ENCODE data around the gene ALLC. TPM values are rescaled to one million over a fixed set of nuclear protein-coding genes. Genes with fewer than 3 reads are reported as not detected.

Gene ALLC
- total and polyA plus RNA-seq, 4 donors = 0.09 to 1.4 (median 0.74) TPM

DNA sequence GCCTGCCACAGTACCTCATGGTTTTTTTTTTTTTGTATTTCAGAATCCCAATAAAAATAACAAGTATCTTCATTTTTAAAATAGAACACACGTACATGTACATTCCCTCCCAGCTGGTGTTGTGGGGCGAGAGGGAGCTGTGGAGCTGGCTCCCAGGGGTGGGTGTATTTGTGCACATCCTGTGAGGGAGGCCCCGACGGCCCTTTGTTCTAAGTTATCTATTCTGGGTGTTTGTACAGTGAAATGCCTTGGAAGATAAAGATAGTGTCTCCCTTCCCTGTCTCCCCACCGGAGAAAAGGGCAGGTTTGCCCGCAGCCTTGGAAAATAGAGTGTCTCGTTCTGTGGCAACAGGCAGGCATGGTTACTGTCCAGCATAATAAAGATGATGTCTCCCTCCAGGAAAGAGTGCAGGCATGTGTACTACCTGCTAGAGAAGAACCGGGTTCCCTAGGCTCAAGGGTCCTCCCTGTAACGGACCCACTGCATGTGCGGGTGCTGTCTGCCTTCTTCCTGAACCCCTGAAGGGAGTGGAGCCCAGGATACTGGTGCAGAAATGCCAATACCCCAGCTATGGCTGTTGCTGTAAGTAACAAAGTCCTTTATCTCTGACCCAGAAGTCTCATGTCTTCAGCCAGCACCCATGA lies 12.1 kb upstream of the ALLC start:
- H3K9me3 ChIP-seq (ENCODE audit: control insufficient read depth in 4 of 4, low read length in 3 of 4) = no peaks in the 10 kb centered on the region
- no peak overlapping the region for H3K27ac ChIP-seq (ENCODE audit: low read depth in 1 of 2, low read length in 2 of 2)
- 76% methylated on average over 10 of the region's 10 CpGs for WGBS
- H3K27me3 ChIP-seq (ENCODE audit: control insufficient read depth in 4 of 4, insufficient read depth in 4 of 4, low read length in 3 of 4) = no peaks in the 10 kb centered on the region
- no peak for DNase-seq (ENCODE audit: low spot score)
- H3K36me3 ChIP-seq (ENCODE audit: control insufficient read depth in 4 of 4, insufficient read depth in 3 of 4, low read depth in 1 of 4, low read length in 3 of 4) = peaks cover 0 to 8% (median 0%) of the 10 kb centered on the region in 4 donors
- peaks cover 0 to 5% (median 3%) of the 10 kb centered on the region in 4 donors for H3K4me1 ChIP-seq (ENCODE audit: control insufficient read depth in 4 of 4, insufficient read depth in 4 of 4, low read length in 3 of 4)
- H3K4me3 ChIP-seq (ENCODE audit: low read depth in 1 of 3, low read length in 3 of 3) = no peak overlapping the region
- TF ChIP-seq RXRA (IDR thresholded peaks at IDR 0.05) (no peak), FOXA2 (IDR thresholded peaks at IDR 0.05) (no peak), RAD21 (IDR thresholded peaks at IDR 0.05) (no peak), FOXA1 (IDR thresholded peaks at IDR 0.05) (no peak), YY1 (IDR thresholded peaks at IDR 0.05) (no peak), HNF4G (IDR thresholded peaks at IDR 0.05) (no peak)
- H3K9ac ChIP-seq (ENCODE audit: low read depth in 1 of 2, low read length in 2 of 2) = no peak overlapping the region

DNA sequence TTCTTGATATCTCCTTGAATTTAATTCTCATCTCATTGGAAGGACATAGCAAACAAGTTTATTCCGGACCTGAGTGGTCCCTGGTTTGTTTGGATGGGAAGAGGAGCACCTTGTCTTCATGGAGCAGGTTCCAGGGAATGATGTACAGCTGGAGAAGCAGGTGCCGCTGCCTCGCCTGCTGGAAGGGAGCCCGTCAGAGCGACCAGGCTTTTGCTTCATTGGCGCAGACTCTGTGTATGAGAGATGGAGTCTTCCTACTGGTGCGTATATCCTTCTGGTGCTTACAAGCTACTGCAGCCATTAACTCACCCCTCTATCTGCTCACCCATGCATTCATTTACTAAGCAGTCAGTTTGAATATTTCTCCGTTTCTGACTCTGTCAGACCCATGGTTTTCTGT lies 11.6 kb upstream of the ALLC start:
- Histone ChIP-seq H3K9ac (ENCODE audit: low read depth in 1 of 2, low read length in 2 of 2) (no peak overlapping the region), H3K27ac (ENCODE audit: low read depth in 1 of 2, low read length in 2 of 2) (no peak overlapping the region), H3K27me3 (ENCODE audit: control insufficient read depth in 4 of 4, insufficient read depth in 4 of 4, low read length in 3 of 4) (no peaks in the 10 kb centered on the region), H3K9me3 (ENCODE audit: control insufficient read depth in 4 of 4, low read length in 3 of 4) (no peaks in the 10 kb centered on the region), H3K4me3 (ENCODE audit: low read depth in 1 of 3, low read length in 3 of 3) (no peak overlapping the region), H3K4me1 (ENCODE audit: control insufficient read depth in 4 of 4, insufficient read depth in 4 of 4, low read length in 3 of 4) (peaks cover 0 to 8% (median 6%) of the 10 kb centered on the region in 4 donors), H3K36me3 (ENCODE audit: control insufficient read depth in 4 of 4, insufficient read depth in 3 of 4, low read depth in 1 of 4, low read length in 3 of 4) (peaks cover 0 to 8% (median 0%) of the 10 kb centered on the region in 4 donors)
- TF ChIP-seq SP1 (IDR thresholded peaks at IDR 0.05) (no peak), NR2F2 (IDR thresholded peaks at IDR 0.05) (no peak), JUND (IDR thresholded peaks at IDR 0.05) (no peak), FOXA1 (IDR thresholded peaks at IDR 0.05) (no peak), TAF1 (conservative IDR thresholded peaks at IDR 0.05) (no peak), GABPA (IDR thresholded peaks at IDR 0.05 in 1 of 2, conservative IDR thresholded peaks at IDR 0.05 in 1 of 2) (no peak), EGR1 (IDR thresholded peaks at IDR 0.05; ENCODE audit: low read depth in 2 of 2) (no peak), RAD21 (IDR thresholded peaks at IDR 0.05) (no peak), HNF4G (IDR thresholded peaks at IDR 0.05) (no peak), YY1 (IDR thresholded peaks at IDR 0.05) (no peak), FOXA2 (IDR thresholded peaks at IDR 0.05) (no peak), RXRA (IDR thresholded peaks at IDR 0.05) (no peak)
- TF ChIP-seq, protein P1, sequence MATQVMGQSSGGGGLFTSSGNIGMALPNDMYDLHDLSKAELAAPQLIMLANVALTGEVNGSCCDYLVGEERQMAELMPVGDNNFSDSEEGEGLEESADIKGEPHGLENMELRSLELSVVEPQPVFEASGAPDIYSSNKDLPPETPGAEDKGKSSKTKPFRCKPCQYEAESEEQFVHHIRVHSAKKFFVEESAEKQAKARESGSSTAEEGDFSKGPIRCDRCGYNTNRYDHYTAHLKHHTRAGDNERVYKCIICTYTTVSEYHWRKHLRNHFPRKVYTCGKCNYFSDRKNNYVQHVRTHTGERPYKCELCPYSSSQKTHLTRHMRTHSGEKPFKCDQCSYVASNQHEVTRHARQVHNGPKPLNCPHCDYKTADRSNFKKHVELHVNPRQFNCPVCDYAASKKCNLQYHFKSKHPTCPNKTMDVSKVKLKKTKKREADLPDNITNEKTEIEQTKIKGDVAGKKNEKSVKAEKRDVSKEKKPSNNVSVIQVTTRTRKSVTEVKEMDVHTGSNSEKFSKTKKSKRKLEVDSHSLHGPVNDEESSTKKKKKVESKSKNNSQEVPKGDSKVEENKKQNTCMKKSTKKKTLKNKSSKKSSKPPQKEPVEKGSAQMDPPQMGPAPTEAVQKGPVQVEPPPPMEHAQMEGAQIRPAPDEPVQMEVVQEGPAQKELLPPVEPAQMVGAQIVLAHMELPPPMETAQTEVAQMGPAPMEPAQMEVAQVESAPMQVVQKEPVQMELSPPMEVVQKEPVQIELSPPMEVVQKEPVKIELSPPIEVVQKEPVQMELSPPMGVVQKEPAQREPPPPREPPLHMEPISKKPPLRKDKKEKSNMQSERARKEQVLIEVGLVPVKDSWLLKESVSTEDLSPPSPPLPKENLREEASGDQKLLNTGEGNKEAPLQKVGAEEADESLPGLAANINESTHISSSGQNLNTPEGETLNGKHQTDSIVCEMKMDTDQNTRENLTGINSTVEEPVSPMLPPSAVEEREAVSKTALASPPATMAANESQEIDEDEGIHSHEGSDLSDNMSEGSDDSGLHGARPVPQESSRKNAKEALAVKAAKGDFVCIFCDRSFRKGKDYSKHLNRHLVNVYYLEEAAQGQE (IDR thresholded peaks at IDR 0.05) = no peak
- TF ChIP-seq, protein P2, sequence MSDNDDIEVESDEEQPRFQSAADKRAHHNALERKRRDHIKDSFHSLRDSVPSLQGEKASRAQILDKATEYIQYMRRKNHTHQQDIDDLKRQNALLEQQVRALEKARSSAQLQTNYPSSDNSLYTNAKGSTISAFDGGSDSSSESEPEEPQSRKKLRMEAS (IDR thresholded peaks at IDR 0.05) = no peak
- TF ChIP-seq, protein P3, sequence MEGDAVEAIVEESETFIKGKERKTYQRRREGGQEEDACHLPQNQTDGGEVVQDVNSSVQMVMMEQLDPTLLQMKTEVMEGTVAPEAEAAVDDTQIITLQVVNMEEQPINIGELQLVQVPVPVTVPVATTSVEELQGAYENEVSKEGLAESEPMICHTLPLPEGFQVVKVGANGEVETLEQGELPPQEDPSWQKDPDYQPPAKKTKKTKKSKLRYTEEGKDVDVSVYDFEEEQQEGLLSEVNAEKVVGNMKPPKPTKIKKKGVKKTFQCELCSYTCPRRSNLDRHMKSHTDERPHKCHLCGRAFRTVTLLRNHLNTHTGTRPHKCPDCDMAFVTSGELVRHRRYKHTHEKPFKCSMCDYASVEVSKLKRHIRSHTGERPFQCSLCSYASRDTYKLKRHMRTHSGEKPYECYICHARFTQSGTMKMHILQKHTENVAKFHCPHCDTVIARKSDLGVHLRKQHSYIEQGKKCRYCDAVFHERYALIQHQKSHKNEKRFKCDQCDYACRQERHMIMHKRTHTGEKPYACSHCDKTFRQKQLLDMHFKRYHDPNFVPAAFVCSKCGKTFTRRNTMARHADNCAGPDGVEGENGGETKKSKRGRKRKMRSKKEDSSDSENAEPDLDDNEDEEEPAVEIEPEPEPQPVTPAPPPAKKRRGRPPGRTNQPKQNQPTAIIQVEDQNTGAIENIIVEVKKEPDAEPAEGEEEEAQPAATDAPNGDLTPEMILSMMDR (IDR thresholded peaks at IDR 0.05; ENCODE audit: low read depth, low read length, missing input control) = no peak
- TF ChIP-seq, protein P4, sequence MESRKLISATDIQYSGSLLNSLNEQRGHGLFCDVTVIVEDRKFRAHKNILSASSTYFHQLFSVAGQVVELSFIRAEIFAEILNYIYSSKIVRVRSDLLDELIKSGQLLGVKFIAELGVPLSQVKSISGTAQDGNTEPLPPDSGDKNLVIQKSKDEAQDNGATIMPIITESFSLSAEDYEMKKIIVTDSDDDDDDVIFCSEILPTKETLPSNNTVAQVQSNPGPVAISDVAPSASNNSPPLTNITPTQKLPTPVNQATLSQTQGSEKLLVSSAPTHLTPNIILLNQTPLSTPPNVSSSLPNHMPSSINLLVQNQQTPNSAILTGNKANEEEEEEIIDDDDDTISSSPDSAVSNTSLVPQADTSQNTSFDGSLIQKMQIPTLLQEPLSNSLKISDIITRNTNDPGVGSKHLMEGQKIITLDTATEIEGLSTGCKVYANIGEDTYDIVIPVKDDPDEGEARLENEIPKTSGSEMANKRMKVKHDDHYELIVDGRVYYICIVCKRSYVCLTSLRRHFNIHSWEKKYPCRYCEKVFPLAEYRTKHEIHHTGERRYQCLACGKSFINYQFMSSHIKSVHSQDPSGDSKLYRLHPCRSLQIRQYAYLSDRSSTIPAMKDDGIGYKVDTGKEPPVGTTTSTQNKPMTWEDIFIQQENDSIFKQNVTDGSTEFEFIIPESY (IDR thresholded peaks at IDR 0.05) = no peak
- 90% methylated on average over 8 of the region's 8 CpGs for WGBS
- DNase-seq (ENCODE audit: low spot score) = no peak

Measured in liver (tissue), 9 donors.